Stimulated activated naive CD4-positive, alpha-beta T cell treated with Interleukin-2 at 50 U/mL for 16 hours (primary cell): ENCODE data around the gene PRKCZ.

Source experiments
- DNase-seq: peaks from one replicate; lab custom pipeline; 2025; lab: John Stamatoyannopoulos, UW

Gene PRKCZ

GRCh38 chr1:2194898-2195673 is 144.9 kb downstream of the PRKCZ start:
- DNase-seq, result peak; percentile 84

- no peak for DNase-seq
Observed at GRCh38 chr1:2195785-2196184, 145.6 kb downstream of the PRKCZ start.

GRCh38 chr1:2196901-2197638 is 146.9 kb downstream of the PRKCZ start:
- no peak for DNase-seq

GRCh38 chr1:2197707-2198165 is 147.5 kb downstream of the PRKCZ start:
- no peak for DNase-seq

GRCh38 chr1:2198571-2198970 is 148.4 kb downstream of the PRKCZ start:
- DNase-seq, result no peak

GRCh38 chr1:2199042-2199810 is 149.0 kb downstream of the PRKCZ start:
- peak; percentile 82 for DNase-seq

- DNase-seq, result no peak
Observed at GRCh38 chr1:2200308-2200943, 150.2 kb downstream of the PRKCZ start.

- no peak for DNase-seq
Observed at GRCh38 chr1:2201062-2201461, 150.9 kb downstream of the PRKCZ start.

GRCh38 chr1:2202008-2202575 is 151.9 kb downstream of the PRKCZ start:
- DNase-seq, result no peak

- DNase-seq, result no peak
Observed at GRCh38 chr1:2202843-2203601, 152.8 kb downstream of the PRKCZ start.

GRCh38 chr1:2203671-2204414 is 153.6 kb downstream of the PRKCZ start:
- DNase-seq, result no peak

- peak; percentile 90 for DNase-seq
Observed at GRCh38 chr1:2204415-2205190, 154.4 kb downstream of the PRKCZ start.

GRCh38 chr1:2205191-2205952 is 155.2 kb downstream of the PRKCZ start:
- DNase-seq, result no peak

- no peak for DNase-seq
Observed at GRCh38 chr1:2206813-2207487, 156.7 kb downstream of the PRKCZ start.

GRCh38 chr1:2208309-2209239 is 158.4 kb downstream of the PRKCZ start:
- DNase-seq, result no peak

- no peak for DNase-seq
Observed at GRCh38 chr1:2209400-2210083, 159.3 kb downstream of the PRKCZ start.
